Kidney (tissue), 14 donors: ENCODE measurements around the gene REST. TPM values are rescaled to one million over a fixed set of nuclear protein-coding genes. Genes with fewer than 3 reads are reported as not detected.

Source experiments
- DNase-seq, 5 donors: peaks; one replicate each; pipeline ENCODE4 v3.0.0-alpha.2; 2013 to 2020
- FAIRE-seq: peaks from 2 replicates; lab custom pipeline; 2012; peaks lifted over from hg19 to GRCh38; lab: Jason Lieb, UNC
- H3K27ac ChIP-seq, 2 donors: one replicate each; pipeline ENCODE4 v1.7.0; 2013; ENCODE audit warnings: low read depth in 2 of 2, low read length in 2 of 2, inconsistent platforms in 1 of 2
- H3K27me3 ChIP-seq: one replicate; pipeline ENCODE4 v1.7.1; 2013; ENCODE audit warnings: low read length, inconsistent platforms; ENCODE audit not compliant: control insufficient read depth, insufficient read depth
- H3K36me3 ChIP-seq, 3 donors: one replicate each; pipeline versions ENCODE4 v1.7.0 to v1.7.1; 2013; ENCODE audit warnings: low read length in 3 of 3, control low read depth in 1 of 3, inconsistent platforms in 1 of 3; ENCODE audit not compliant: insufficient read depth in 3 of 3, control insufficient read depth in 2 of 3
- H3K4me1 ChIP-seq, 3 donors: one replicate each; pipeline versions ENCODE4 v1.7.0 to v1.7.1; 2013; ENCODE audit warnings: low read length in 3 of 3, inconsistent platforms in 1 of 3, low read depth in 1 of 3; ENCODE audit not compliant: control insufficient read depth in 2 of 3, insufficient read depth in 2 of 3
- H3K4me3 ChIP-seq, 3 donors: one replicate each; pipeline versions ENCODE4 v1.7.0 to v1.8.1; 2013; ENCODE audit warnings: low read length in 3 of 3, control low read depth in 1 of 3, inconsistent platforms in 1 of 3
- H3K9ac ChIP-seq, 3 donors: one replicate each; pipeline versions ENCODE4 v1.7.0 to v1.7.1; 2013; ENCODE audit warnings: low read length in 3 of 3, control low read depth in 1 of 3, inconsistent platforms in 1 of 3
- H3K9me3 ChIP-seq, 3 donors: one replicate each; pipeline versions ENCODE4 v1.7.0 to v1.7.1; 2013; ENCODE audit warnings: low read length in 3 of 3, control low read depth in 1 of 3, inconsistent platforms in 1 of 3; ENCODE audit not compliant: control insufficient read depth in 2 of 3, insufficient read depth in 1 of 3
- CTCF ChIP-seq: IDR thresholded peaks from 3 replicates; pipeline ENCODE4 v1.5.1; 2012; ENCODE audit warnings: mild to moderate bottlenecking, moderate library complexity, borderline replicate concordance; ENCODE audit not compliant: insufficient read depth; ENCODE audit errors: extremely low read depth
- intact Hi-C: fragments of 100-400 bp; cut with DNase I; formaldehyde crosslinking; loops from one replicate; pipeline ENCODE4 v1.11.1; 2022
- polyA plus RNA-seq: library from polyadenylated mRNA; stranded (reverse); fragments of 350-450 nt; fragmentation: Illumina TruSeq; extraction: RNeasy Lipid Tissue Mini Kit (QIAGEN cat#74804); gene quantifications from one replicate; pipeline ENCODE4 v1.2.3, GENCODE V29; 2014; ENCODE audit warnings: low read depth, low replicate concordance; ENCODE audit not compliant: insufficient read depth
- total RNA-seq: library from RNA; stranded (reverse); fragmentation: NEBNext Ultra II Directional; extraction: Animal tissue kit (Norgen Biotek cat#: 25700); gene quantifications from one replicate; pipeline ENCODE4 v1.2.1, GENCODE V29; 2021
- donor health status: control.
- donor health status: control.
- donor health status: control.
- donor health status: control.
- donor health status: control.
- donor health status: DM: yes; HTN: yes; CAD: no.
- donor health status: Normal renal cell carcinoma (clear cell type).

The REST gene
- total and polyA plus RNA-seq, 2 donors from 2014 or later = 5.9 to 54.7 TPM

- H3K27ac ChIP-seq = no peak overlapping the region
- no peak for TF ChIP-seq CTCF
- H3K27me3 ChIP-seq = no peaks in the 10 kb centered on the region
- DNase-seq (no peak), FAIRE-seq (no peak)
- peaks cover 2% of the 10 kb centered on the region in 3 donors for H3K36me3 ChIP-seq
- peaks cover 0 to 4% (median 0%) of the 10 kb centered on the region in 3 donors for H3K4me1 ChIP-seq
- no peak overlapping the region for H3K4me3 ChIP-seq
- H3K9ac ChIP-seq = no peak overlapping the region
- intact Hi-C loops = no loop called here
- H3K9me3 ChIP-seq = no peaks in the 10 kb centered on the region
Observed at GRCh38 chr4:56981795-56982201, 74.1 kb downstream of the REST start.

DNA sequence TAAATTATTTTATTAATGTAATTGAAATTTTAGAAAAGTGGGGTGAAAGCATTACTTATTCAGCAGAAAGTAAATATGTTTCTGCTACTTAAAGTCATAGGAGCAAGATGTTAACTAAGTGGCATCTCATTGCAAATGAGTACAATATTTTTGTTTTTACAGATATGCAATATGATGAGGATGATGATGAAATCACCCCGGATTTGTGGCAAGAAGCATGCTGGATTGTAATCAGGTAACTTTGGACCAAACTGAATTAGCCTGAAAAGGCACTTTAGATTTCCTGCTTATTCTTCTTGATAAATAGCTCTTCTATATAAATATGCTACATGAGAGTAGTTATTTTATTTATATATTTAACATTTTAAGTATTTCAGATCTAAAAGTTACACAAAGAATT, 78.5 kb downstream of the REST start:
- Histone ChIP-seq H3K9ac (no peak overlapping the region), H3K4me3 (no peak overlapping the region), H3K27ac (no peak overlapping the region), H3K36me3 (peaks cover 2 to 32% (median 13%) of the 10 kb centered on the region in 3 donors), H3K4me1 (no peaks in the 10 kb centered on the region), H3K27me3 (no peaks in the 10 kb centered on the region), H3K9me3 (no peaks in the 10 kb centered on the region)
- FAIRE-seq (no peak), DNase-seq (no peak)
- intact Hi-C loops = no loop called here
- no peak for TF ChIP-seq CTCF

GRCh38 chr4:56986952-56987351, 79.3 kb downstream of the REST start:
- Histone ChIP-seq H3K4me3 (no peak overlapping the region), H3K27ac (no peak overlapping the region), H3K9ac (no peak overlapping the region), H3K4me1 (no peaks in the 10 kb centered on the region), H3K36me3 (peaks cover 2 to 39% (median 13%) of the 10 kb centered on the region in 3 donors), H3K9me3 (no peaks in the 10 kb centered on the region), H3K27me3 (no peaks in the 10 kb centered on the region)
- intact Hi-C loops = no loop called here
- FAIRE-seq = no peak
- TF ChIP-seq CTCF = no peak
- no peak for DNase-seq
